T47D (cell line): ENCODE measurements around the gene C17orf58.

Experiments used
- DNase-seq, 2 experiments: peaks; one replicate each; pipeline versions ENCODE4 v3.0.0 to v3.0.0-alpha.2; 2011 to 2012; ENCODE audit warnings: low read depth in 1 of 2, low spot score in 1 of 2
- JUND ChIP-seq: IDR thresholded peaks from 2 replicates; pipeline ENCODE4 v1.6.1; 2012; ENCODE audit warnings: low read depth
- in situ Hi-C: cut with HindIII; loops from 2 replicates; pipeline ENCODE4 v1.10.0; 2016; ENCODE audit warnings: low sequenced_read_pairs, low pct_unique_long_range_greater_than_20kb

Gene C17orf58

DNA sequence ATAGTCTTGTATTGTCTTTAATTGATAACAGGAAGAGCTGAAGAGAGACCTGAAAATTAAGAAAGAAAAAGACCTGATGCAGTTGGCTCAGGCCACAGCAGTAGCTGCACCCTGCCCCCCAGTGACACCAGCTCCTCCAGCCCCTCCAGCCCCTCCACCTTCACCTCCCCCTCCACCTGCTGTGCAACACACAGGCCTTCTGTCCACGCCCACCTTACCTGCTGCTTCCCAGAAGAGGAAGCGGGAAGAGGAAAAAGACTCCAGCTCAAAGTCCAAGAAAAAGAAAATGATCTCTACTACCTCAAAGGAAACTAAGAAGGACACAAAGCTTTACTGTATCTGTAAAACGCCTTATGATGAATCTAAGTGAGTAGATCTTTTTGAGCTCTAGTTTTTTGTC, 36.8 kb downstream of the C17orf58 start:
- in situ Hi-C loops = no loop called here
- DNase-seq = no peak
- no peak for TF ChIP-seq JUND

DNA sequence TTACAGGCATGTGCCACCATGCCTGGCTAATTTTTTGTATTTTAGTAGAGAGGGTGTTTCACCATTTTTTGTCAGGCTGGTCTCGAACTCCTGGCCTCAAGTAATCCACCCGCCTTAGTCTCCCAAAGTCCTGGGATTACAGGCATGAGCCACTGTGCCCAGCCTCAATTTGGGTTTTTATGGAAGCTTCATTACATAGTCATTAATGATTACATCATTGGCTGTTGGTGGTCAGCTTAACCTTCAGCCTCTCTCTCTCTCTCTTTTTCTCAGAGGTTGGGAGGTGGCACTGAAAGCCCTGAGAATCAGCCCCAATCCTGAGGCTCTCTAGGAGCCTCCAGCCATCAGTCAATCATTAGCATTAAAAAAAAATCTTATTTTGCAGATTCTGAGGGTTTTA, 45.3 kb downstream of the C17orf58 start:
- TF ChIP-seq JUND = no peak
- in situ Hi-C loops = no loop called here
- DNase-seq = no peak

DNA sequence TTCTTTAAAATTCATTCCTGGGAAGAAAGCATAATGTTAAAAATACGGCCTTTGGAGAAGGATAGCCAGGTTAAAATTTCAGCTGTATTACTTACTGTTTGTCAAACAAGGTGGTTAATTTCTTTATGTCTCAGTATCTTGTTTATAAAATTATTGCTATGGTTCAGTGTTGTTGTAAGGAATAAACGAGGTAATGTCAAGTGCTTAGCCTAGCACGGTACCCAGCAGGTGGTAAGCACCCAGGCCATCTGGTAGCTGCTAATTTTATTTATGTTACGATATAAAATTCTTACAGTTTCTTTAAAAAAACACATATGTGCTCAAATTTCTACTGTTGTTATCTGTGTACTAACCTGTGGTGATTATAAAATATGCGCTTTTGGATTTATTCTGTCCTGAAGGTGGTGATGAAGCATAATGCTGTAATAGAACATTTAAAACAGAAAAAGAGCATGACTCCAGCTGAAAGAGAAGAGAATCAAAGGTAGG, 48.9 kb downstream of the C17orf58 start:
- in situ Hi-C loops = no loop called here
- no peak for TF ChIP-seq JUND
- no peak for DNase-seq

DNA sequence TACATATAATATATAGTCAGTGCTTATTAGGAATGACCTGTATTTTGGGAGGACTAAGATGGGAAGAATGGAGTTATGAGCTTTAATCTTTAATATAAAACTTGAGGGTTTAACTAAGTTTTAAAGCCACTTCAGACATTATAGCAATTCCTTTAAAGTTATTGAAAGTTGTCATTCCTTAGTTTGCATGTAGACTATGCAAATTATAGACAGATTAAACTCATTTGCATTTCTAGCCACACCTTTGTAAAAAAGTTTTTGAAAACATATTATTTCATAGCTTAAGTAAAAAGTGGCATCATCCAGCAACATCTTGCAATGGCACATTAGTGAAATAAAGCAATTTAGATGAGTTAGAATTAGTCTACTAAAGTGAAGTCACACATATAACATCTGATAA, 49.8 kb downstream of the C17orf58 start:
- no peak for TF ChIP-seq JUND
- DNase-seq = no peak
- in situ Hi-C loops = no loop called here

DNA sequence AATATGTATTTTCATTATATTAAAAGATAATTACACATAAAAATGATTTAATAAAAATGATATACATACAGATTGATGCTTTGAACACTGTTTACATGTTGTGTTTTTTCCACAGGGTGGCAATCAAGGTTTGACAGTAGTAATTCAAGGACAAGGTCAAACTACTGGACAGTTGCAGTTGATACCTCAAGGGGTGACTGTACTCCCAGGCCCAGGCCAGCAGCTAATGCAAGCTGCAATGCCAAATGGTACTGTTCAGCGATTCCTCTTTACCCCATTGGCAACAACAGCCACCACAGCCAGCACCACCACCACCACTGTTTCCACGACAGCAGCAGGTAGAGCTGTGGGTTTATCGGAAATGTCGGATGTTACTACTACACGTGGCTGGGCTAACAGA, 52.2 kb downstream of the C17orf58 start:
- TF ChIP-seq JUND = no peak
- in situ Hi-C loops = no loop called here
- no peak for DNase-seq

DNA sequence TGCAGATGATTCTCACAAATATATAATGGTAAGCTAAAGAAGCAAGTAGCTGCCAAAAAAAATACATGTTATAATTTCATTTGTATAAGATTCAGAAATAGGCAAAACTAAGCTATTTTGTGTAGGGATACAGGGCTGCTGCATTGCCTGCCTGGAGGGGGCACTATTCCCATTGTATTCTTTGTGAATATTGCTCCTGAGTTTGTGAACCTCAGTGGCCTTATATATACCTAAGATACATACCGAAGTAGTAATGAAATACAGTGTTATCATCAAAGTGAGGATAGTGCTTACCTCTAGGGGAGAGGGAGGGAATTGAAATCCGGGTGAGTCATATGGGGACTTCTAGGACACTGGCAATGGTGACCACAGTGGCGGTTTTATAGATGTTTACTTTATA, 53.5 kb downstream of the C17orf58 start:
- no peak for TF ChIP-seq JUND
- in situ Hi-C loops = no loop called here
- DNase-seq = peak in 1 of 2 experiments; percentile 28
